ENCODE data around the gene PTPMT1.
"Not testable (repeated sequence)": the region's sequence is repeated elsewhere in the genome, so short reads cannot be mapped to it uniquely, and the experiment has no call there.

PTPMT1 gene

GRCh38 chr11:47565340-47566148 is at the start of gene PTPMT1:
Gene PTPMT1, plus strand, starts transcription at chr11:47565599. Its CDS starts 24 bp downstream, at chr11:47565623.
- peak; percentile 55 for DNase-seq

- DNase-seq: peak; percentile 33
These were observed 49.2 kb upstream of the PTPMT1 start for GRCh38 chr11:47516155-47516554.

GRCh38 chr11:47516984-47517853 is 48.2 kb upstream of the PTPMT1 start:
- DNase-seq: no peak

- DNase-seq: no peak
These were observed 47.0 kb upstream of the PTPMT1 start for GRCh38 chr11:47518212-47518964.

- no peak for DNase-seq
These were observed 41.7 kb upstream of the PTPMT1 start for GRCh38 chr11:47523490-47524225.

- no peak for DNase-seq
These were observed 41.0 kb upstream of the PTPMT1 start for GRCh38 chr11:47524291-47524874.

GRCh38 chr11:47526032-47526431 is 39.4 kb upstream of the PTPMT1 start:
- DNase-seq: not testable (repeated sequence)

- no peak for DNase-seq
These were observed 38.2 kb upstream of the PTPMT1 start for GRCh38 chr11:47527186-47527585.

- DNase-seq: no peak
These were observed 35.4 kb upstream of the PTPMT1 start for GRCh38 chr11:47529951-47530350.

GRCh38 chr11:47530721-47531120 is 34.7 kb upstream of the PTPMT1 start:
- DNase-seq: not testable (repeated sequence)

GRCh38 chr11:47531666-47532065 is 33.7 kb upstream of the PTPMT1 start:
- DNase-seq: no peak

GRCh38 chr11:47532597-47533213 is 32.7 kb upstream of the PTPMT1 start:
- DNase-seq: no peak

GRCh38 chr11:47533690-47534151 is 31.7 kb upstream of the PTPMT1 start:
- DNase-seq: no peak

GRCh38 chr11:47534704-47535251 is 30.6 kb upstream of the PTPMT1 start:
- no peak for DNase-seq

GRCh38 chr11:47536915-47537314 is 28.5 kb upstream of the PTPMT1 start:
- no peak for DNase-seq

GRCh38 chr11:47538741-47539565 is 26.4 kb upstream of the PTPMT1 start:
- DNase-seq: peak; percentile 75

- no peak for DNase-seq
These were observed 25.7 kb upstream of the PTPMT1 start for GRCh38 chr11:47539681-47540039.

- DNase-seq: no peak
These were observed 24.3 kb upstream of the PTPMT1 start for GRCh38 chr11:47541070-47541469.

- no peak for DNase-seq
These were observed 20.1 kb upstream of the PTPMT1 start for GRCh38 chr11:47545298-47545697.

- not testable (repeated sequence) for DNase-seq
These were observed 19.1 kb upstream of the PTPMT1 start for GRCh38 chr11:47546274-47546673.
